Stimulated activated naive CD8-positive, alpha-beta T cell treated with anti-CD3 and anti-CD28 coated beads, Interleukin-15, Interleukin-2, amounts not matched to agents 100 ng/mL and 50 ng/mL, for 24 hours (primary cell): Measurements from ENCODE around the gene DTD1.

Experiments used
- H3K27ac Mint-ChIP-seq: one replicate; pipeline ENCODE4 v1.8.0; 2021; ENCODE audit warnings: mild to moderate bottlenecking, mixed read lengths
- H3K27me3 Mint-ChIP-seq: one replicate; pipeline ENCODE4 v1.8.0; 2021; ENCODE audit warnings: mixed read lengths
- H3K36me3 Mint-ChIP-seq: one replicate; pipeline ENCODE4 v1.8.0; 2021; ENCODE audit warnings: low read depth, mixed read lengths
- H3K4me1 Mint-ChIP-seq: one replicate; pipeline ENCODE4 v1.8.0; 2021; ENCODE audit warnings: low read depth, mixed read lengths
- H3K4me3 Mint-ChIP-seq: one replicate; pipeline ENCODE4 v1.8.0; 2021; ENCODE audit warnings: mild to moderate bottlenecking, mixed read lengths
- H3K9me3 Mint-ChIP-seq: one replicate; pipeline ENCODE4 v1.8.0; 2021; ENCODE audit warnings: mixed read lengths

Gene DTD1

DNA sequence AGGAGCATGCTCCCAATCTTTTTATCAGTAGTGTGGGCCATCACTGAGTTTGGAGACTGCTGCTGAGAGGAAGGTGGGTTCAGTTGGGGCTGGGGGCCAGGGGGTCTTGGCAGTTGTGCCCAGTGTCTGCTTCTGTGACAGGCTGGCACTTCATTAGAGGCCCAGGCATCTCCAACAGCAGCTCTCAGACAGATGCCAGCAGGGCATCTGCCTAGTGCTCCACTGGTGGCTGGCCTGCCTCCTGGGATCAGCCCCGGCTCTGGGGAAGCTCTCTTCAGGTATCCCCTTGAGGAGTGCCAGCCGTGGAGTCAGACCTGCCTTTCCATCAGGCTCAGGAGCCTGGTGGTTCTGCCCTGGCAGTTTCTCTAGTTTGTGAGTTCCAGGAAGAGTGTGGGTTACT lies 77.3 kb downstream of the DTD1 start:
- Mint-ChIP-seq H3K36me3 (peaks cover 12% of the 10 kb centered on the region), H3K27ac (no peak overlapping the region), H3K4me3 (no peak overlapping the region), H3K27me3 (no peaks in the 10 kb centered on the region), H3K9me3 (no peaks in the 10 kb centered on the region), H3K4me1 (no peaks in the 10 kb centered on the region)

DNA sequence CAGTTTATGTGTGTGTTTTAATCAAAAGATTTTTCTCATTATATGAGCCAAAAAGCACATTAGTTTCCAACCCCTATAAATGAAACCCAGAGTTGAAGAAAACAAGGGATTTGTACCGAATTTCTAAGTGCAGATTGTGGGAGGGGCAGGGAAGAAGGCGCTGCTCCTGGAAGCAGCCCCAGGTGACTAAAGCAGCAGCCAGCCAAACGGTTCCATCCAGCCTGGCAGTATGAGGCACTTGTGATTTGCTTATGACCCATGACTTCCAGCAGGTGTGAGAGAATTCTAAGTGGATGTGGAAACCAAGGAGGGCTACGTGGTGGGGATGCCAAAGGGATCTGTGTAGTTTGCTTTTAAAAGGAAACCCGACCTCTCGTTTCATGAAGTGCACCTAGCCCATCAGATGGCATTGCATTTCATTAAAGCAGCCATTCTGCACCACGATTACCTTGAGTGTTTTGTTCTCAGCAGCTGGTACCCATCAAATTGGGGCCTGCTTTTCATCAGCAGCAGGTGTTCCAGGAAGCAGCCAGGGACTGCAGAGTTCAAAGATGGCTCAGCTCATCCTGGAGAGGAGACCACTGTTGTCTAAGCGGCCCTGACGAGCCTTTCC lies 79.1 kb downstream of the DTD1 start:
- Mint-ChIP-seq H3K27ac (no peak overlapping the region), H3K9me3 (no peaks in the 10 kb centered on the region), H3K36me3 (peaks cover 12% of the 10 kb centered on the region), H3K4me1 (no peaks in the 10 kb centered on the region), H3K27me3 (no peaks in the 10 kb centered on the region), H3K4me3 (no peak overlapping the region)

DNA sequence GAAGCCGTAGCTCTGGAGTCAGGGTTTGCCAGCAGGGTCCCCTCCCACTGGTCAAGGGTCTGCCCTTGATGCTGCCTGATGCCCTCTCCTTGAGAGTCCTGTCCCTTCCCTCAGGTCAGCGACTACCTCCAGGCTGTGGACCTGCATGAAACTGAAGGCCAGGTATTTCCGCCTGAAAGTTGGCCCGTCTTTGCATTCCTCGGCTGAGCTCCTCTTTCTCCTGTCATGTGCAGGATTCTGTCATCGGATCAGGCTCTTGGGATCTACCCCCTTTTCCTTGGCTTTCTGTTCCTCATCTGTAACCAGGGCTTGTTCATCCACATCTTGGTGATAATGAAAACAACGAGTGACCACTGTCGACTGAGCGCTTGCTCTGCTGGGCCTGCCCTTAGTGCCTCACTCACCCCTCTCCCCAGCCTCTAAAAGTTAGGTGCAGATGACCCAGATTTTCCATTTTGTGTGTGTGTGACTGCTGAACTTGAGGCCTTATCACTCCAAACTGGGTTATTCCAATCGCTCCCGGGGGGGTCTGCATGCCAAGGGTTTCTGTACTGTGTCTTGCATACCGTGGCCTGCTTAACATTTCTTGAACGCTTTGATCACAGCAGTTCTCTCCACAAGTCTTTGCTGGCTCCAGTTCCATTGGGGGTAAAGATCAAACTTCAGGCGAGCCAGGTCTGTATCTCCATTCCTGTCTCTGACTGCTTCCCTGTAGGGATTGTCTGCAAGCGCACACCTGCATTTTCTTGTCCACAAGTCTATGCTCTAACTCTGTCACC lies 81.6 kb downstream of the DTD1 start:
- Mint-ChIP-seq H3K36me3 (peaks cover 4% of the 10 kb centered on the region), H3K9me3 (no peaks in the 10 kb centered on the region), H3K4me1 (no peaks in the 10 kb centered on the region), H3K27me3 (no peaks in the 10 kb centered on the region), H3K4me3 (no peak overlapping the region), H3K27ac (no peak overlapping the region)

DNA sequence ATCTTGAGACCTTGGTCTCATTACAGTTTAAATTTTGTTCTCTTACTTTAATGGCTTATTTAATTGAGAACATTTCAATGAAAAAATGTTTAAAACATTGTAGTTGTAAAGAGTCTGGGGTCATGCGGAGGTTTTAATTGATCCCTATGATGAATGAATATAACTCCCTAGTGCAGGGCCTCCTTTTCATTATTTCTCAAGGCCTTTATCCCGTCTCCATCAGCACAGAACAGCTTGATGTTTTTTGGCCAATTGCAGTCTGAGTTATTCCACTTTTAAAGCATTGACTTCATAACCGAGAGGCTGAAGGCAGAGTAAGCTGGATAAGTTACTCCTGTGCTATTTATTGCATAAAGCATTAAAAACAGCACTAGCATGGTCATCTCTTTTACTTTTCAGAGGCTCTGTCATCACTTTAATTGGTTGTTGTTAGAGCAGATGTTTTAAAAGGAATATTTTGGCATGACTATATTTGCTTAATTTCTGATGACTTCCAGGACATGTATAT lies 83.4 kb downstream of the DTD1 start:
- Mint-ChIP-seq H3K4me3 (no peak overlapping the region), H3K36me3 (peaks cover 4% of the 10 kb centered on the region), H3K27ac (no peak overlapping the region), H3K27me3 (no peaks in the 10 kb centered on the region), H3K4me1 (no peaks in the 10 kb centered on the region), H3K9me3 (no peaks in the 10 kb centered on the region)

DNA sequence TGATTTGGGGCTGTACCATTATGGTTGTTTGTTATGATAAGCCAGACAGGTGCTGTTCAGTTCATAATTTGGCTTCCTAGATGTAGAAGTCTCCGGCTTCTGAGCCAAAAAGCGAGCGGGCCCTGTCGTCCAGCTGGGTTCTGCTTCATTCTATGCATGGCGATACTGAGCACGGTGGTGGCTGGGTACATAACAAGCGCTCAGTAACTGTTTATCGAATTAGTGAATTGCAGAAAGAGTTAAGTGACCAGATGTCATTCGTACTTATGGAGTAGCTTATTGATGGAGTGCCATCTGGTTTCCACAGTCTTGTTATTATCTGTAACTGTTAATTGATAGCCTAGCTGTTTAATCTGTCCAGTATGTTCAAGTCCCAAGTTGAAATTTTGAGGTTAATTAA lies 85.0 kb downstream of the DTD1 start:
- Mint-ChIP-seq H3K36me3 (peaks cover under 1% of the 10 kb centered on the region), H3K4me1 (no peaks in the 10 kb centered on the region), H3K4me3 (no peak overlapping the region), H3K9me3 (no peaks in the 10 kb centered on the region), H3K27me3 (no peaks in the 10 kb centered on the region), H3K27ac (no peak overlapping the region)

DNA sequence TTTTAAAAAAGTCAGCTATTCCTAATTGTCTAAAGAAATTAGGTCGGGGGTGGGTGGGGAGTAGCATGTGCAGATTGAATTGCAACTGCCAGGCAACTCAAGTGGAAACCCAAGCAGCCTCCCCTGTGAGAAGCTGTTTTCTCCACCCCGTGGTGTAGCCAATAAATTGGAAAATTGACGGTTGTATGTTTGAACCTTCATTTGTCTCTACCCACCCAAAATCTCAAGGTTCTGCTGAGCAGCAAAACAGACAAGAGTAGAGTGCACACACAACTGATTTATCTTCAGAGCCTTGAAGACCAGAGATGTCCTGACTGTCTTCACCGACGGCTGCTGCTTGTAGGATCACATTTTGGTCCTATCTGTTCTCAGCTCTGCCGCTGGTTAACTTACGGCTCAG lies 88.5 kb downstream of the DTD1 start:
- H3K4me1 Mint-ChIP-seq, result no peaks in the 10 kb centered on the region
- H3K27me3 Mint-ChIP-seq, result no peaks in the 10 kb centered on the region
- H3K27ac Mint-ChIP-seq, result no peak overlapping the region
- H3K4me3 Mint-ChIP-seq, result no peak overlapping the region
- no peaks in the 10 kb centered on the region for H3K9me3 Mint-ChIP-seq
- peaks cover 7% of the 10 kb centered on the region for H3K36me3 Mint-ChIP-seq

DNA sequence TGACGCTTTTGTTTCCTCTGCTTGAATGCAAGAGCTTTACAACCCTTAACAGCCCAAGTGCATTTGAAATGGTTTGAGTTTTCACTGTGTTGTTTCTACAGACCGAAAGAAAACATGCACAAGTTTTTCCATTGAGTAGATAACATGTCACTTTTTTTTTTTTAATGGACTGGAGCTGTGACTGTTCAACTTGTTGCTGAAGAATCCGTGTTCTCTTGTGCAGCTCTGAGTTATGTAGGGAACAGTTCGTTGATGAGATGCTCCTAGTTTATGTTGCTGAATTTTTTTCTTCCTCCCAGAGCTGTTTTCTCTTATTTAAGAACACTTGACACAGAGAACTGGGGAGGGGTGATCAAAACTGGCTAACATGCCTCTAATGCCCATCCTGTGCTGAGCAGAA lies 89.3 kb downstream of the DTD1 start:
- H3K36me3 Mint-ChIP-seq, result peaks cover 9% of the 10 kb centered on the region
- H3K4me1 Mint-ChIP-seq, result no peaks in the 10 kb centered on the region
- no peaks in the 10 kb centered on the region for H3K9me3 Mint-ChIP-seq
- no peak overlapping the region for H3K4me3 Mint-ChIP-seq
- no peak overlapping the region for H3K27ac Mint-ChIP-seq
- no peaks in the 10 kb centered on the region for H3K27me3 Mint-ChIP-seq

DNA sequence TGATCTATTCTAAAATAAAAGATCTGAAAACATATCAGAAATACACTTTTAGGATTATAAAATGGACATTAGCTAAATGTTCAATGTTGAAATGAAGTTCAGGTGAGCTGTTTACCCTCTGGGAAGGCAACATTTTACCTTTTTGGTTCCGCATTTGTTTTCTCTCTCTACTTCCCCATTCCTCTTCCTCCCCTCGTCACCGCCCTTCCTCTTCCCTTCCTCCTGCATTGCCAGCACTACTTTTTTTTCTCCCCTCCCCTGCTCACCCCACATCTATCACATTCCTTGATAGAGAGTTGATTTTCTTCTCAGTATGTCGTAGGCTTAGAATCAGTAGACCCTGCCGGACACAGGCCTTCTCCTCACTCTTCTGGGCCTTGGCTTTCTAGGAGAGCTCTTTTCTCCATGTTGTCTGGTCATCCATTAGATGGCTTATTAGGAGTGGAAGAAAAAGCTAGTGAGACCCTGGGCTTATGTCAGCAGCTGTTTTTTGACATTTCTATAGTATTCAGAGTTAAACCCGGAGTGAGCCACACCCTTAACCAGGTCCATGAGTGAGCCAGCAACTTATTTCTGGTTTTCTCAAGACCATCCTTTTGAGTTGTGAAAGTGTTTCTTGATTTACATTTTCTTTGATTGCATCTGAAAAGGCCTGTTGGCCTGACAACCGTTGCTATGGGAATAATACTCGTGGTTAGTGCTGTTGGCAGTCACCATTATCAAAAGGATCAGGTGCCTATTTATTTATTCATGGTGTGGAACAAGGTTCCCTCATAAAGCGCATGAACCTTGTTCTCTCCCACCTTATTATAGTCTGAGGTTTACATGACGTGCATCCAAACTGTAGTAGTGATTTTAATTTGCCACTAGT lies 90.9 kb downstream of the DTD1 start:
- Mint-ChIP-seq H3K4me1 (no peaks in the 10 kb centered on the region), H3K9me3 (no peaks in the 10 kb centered on the region), H3K27me3 (no peaks in the 10 kb centered on the region), H3K4me3 (no peak overlapping the region), H3K27ac (peak overlapping the region; percentile 28), H3K36me3 (peaks cover 9% of the 10 kb centered on the region)

DNA sequence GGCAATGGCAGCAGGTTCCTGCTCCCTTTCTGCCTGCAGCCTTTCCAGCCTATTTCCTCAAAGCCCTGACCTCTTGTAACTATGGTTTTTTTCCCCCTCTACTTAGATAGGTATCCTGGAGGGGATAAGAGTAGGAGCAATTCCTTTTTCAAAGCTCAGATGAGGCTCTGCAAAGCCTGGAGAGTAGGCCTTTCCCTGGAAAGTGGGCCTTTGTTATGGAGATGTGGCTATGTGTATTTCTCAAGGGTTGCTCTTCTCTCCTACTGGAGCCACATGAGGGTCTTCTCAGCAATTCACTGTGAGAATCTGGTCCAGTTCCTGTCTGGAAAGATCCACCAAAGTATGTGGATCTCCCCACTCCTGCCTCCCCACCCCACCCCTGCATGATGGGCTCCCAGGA lies 96.0 kb downstream of the DTD1 start:
- Mint-ChIP-seq H3K9me3 (no peaks in the 10 kb centered on the region), H3K27me3 (no peaks in the 10 kb centered on the region), H3K4me1 (no peaks in the 10 kb centered on the region), H3K4me3 (no peak overlapping the region), H3K27ac (no peak overlapping the region), H3K36me3 (peaks cover 9% of the 10 kb centered on the region)

DNA sequence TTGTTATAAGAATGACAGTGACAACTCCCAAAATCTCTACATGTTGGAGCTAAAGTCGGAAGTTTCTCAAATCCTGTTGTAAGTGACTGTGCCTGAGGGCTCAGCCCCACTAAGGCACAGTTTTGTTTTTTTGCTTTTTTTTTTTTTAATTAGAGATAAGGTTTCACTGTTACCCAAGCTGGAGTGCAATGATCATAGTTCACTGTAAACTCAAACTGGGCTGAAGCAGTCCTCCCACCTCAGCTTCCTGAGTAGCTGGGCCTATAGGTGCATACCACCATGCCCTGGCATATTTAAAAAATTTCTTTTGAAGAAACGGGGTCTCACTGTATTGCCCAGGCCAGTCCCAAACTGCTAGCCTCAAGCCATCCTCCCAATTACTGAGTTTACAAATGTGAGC lies 96.9 kb downstream of the DTD1 start:
- H3K36me3 Mint-ChIP-seq, result peaks cover 4% of the 10 kb centered on the region
- H3K4me3 Mint-ChIP-seq, result no peak overlapping the region
- H3K27ac Mint-ChIP-seq, result no peak overlapping the region
- H3K27me3 Mint-ChIP-seq, result no peaks in the 10 kb centered on the region
- no peaks in the 10 kb centered on the region for H3K4me1 Mint-ChIP-seq
- no peaks in the 10 kb centered on the region for H3K9me3 Mint-ChIP-seq

DNA sequence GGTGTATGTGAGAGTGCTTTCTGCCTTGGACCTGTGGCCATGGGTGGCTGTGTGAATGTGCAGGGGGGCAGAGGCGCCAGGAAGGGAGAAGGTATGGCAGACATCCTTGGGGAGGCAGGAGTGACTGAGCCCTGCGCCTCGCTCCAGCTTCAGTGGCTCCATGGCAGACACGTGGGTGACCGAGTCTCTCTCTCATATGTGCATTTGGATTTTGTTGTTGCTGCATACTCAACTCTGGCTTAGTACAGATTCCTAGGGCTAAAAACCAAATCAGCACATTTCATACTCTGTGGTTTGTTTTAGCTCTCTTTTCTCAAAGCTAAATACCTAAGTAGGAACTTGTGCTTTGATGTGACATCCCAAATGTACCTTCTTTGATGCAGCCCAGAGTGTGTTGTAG lies 97.6 kb downstream of the DTD1 start:
- Mint-ChIP-seq H3K36me3 (peaks cover 4% of the 10 kb centered on the region), H3K27ac (no peak overlapping the region)

DNA sequence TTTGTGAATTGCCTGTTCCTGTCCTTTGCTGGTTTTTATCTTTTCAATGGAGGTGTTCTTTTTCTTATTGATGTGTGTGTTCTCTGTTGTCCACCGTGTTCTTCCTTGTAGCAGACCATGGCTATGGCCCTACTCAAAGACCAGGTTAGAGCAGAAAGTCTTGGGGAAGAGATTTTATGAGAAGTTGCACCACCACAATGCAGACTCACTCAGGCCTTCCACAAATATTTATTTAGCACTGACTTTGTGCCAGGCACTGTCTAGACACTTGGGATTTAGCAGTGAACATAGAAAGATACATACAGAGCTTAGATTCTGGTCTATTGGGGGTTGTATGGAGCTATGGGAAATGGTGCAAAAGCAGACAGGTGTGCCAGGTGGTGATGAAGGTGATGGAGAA lies 98.8 kb downstream of the DTD1 start:
- Mint-ChIP-seq H3K9me3 (no peaks in the 10 kb centered on the region), H3K36me3 (no peaks in the 10 kb centered on the region), H3K27ac (no peak overlapping the region), H3K27me3 (no peaks in the 10 kb centered on the region), H3K4me1 (no peaks in the 10 kb centered on the region), H3K4me3 (no peak overlapping the region)

More for the DNA sequence above, 97.6 kb downstream of the DTD1 start:
- H3K27me3 Mint-ChIP-seq, result no peaks in the 10 kb centered on the region
- H3K4me1 Mint-ChIP-seq, result no peaks in the 10 kb centered on the region
- H3K9me3 Mint-ChIP-seq, result no peaks in the 10 kb centered on the region
- no peak overlapping the region for H3K4me3 Mint-ChIP-seq

DNA sequence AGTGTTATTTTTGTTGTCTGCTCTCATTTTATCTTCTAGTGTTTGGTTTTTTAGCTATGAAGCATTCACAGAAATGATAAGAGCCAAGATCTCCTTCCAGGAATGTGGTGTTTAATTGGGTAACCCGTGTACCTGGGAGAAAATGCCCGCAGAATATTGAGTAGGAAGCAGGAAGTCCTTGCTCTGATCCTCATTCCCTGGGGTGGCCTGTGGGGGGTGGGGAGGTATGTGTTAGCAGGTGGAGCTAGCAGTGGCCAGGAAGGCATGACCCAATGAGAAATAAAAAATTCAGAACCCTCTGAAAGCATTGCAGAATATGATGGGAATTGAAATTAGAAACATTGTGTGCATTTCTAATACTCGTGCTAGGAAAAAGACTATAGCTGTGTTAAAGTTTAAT lies 100.8 kb downstream of the DTD1 start:
- Mint-ChIP-seq H3K27ac (no peak overlapping the region), H3K27me3 (no peaks in the 10 kb centered on the region), H3K4me3 (no peak overlapping the region), H3K9me3 (no peaks in the 10 kb centered on the region), H3K4me1 (no peaks in the 10 kb centered on the region), H3K36me3 (no peaks in the 10 kb centered on the region)

DNA sequence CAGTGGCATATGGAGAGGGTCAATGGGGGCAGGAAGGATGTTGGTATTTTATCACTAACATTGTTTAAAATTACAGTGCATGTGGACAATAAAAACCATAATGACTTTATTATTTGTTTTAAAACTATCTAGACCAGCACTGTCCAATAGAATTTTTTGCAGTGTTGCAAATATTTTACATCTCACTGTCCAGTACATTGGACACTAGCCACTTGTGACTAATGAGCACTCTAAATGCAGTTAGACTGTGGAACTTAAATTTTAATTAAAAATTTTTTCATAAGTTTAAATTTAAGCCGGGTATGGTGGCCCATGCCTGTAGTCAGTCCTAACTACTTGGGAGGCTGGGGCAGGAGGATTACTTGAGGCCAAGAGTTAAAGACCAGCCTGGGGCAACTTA lies 101.7 kb downstream of the DTD1 start:
- no peaks in the 10 kb centered on the region for H3K9me3 Mint-ChIP-seq
- no peak overlapping the region for H3K4me3 Mint-ChIP-seq
- no peaks in the 10 kb centered on the region for H3K27me3 Mint-ChIP-seq
- no peak overlapping the region for H3K27ac Mint-ChIP-seq
- H3K4me1 Mint-ChIP-seq, result no peaks in the 10 kb centered on the region
- H3K36me3 Mint-ChIP-seq, result no peaks in the 10 kb centered on the region

DNA sequence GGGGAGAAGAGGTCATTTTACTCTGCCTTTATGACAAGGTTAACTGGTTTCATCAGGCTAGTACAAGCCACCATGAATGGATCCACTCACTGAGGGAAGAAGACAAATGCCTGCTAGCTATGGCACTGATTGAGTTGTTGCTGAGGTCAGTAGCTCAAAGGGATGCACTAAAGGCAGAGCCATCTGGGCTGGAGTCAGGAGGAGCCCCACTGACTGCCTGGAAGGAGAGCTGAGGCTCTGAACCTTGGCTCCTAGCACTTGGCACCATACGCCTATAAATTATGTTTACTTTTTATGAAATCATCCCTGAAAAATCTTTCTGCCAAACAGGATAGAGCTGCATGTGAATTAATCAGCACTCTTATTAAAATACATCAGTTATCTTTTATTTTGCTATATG lies 104.6 kb downstream of the DTD1 start:
- Mint-ChIP-seq H3K4me1 (no peaks in the 10 kb centered on the region), H3K27me3 (no peaks in the 10 kb centered on the region), H3K9me3 (no peaks in the 10 kb centered on the region), H3K27ac (no peak overlapping the region), H3K4me3 (no peak overlapping the region), H3K36me3 (peaks cover 4% of the 10 kb centered on the region)
